GM13976 (cell line): ENCODE data around the gene IFITM2.
"Not testable (repeated sequence)": the region's sequence is repeated elsewhere in the genome, so short reads cannot be mapped to it uniquely, and the experiment has no call there.

Source experiments
- DNase-seq: peaks from one replicate; pipeline ENCODE4 v3.0.0; 2012; ENCODE audit warnings: low spot score
- in situ Hi-C: fragments of 300-500 bp; cut with MboI; formaldehyde crosslinking; loops from one replicate; pipeline ENCODE4 v1.12.0; 2022; ENCODE audit warnings: low sequenced_read_pairs, mixed read lengths, inconsistent platforms; ENCODE audit not compliant: unreplicated experiment
- TF ChIP-seq, protein P1 (sequence below): IDR thresholded peaks from 2 replicates; pipeline ENCODE4 v1.5.1; 2012; ENCODE audit warnings: borderline replicate concordance, mild to moderate bottlenecking; ENCODE audit not compliant: insufficient read depth; ENCODE audit errors: extremely low read depth, missing control alignments, control extremely low read depth

IFITM2 gene

DNA sequence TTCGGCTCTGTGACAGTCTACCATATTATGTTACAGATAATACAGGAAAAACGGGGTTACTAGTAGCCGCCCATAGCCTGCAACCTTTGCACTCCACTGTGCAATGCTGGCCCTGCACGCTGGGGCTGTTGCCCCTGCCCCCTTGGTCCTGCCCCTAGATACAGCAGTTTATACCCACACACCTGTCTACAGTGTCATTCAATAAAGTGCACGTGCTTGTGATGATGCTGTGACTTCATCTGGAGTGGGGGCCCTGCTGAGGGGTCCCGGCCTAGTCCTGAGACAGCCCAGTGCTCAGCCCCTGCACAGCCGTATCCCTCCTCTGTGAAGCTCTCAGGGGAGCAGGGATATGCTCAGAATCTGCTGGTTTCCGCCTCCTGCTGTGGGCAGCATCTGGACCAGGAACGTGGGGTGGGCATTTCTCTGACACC is 7.5 kb downstream of the IFITM2 start:
- in situ Hi-C loops = no loop called here
- no peak for DNase-seq
- TF ChIP-seq, protein P1, sequence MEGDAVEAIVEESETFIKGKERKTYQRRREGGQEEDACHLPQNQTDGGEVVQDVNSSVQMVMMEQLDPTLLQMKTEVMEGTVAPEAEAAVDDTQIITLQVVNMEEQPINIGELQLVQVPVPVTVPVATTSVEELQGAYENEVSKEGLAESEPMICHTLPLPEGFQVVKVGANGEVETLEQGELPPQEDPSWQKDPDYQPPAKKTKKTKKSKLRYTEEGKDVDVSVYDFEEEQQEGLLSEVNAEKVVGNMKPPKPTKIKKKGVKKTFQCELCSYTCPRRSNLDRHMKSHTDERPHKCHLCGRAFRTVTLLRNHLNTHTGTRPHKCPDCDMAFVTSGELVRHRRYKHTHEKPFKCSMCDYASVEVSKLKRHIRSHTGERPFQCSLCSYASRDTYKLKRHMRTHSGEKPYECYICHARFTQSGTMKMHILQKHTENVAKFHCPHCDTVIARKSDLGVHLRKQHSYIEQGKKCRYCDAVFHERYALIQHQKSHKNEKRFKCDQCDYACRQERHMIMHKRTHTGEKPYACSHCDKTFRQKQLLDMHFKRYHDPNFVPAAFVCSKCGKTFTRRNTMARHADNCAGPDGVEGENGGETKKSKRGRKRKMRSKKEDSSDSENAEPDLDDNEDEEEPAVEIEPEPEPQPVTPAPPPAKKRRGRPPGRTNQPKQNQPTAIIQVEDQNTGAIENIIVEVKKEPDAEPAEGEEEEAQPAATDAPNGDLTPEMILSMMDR = no peak

DNA sequence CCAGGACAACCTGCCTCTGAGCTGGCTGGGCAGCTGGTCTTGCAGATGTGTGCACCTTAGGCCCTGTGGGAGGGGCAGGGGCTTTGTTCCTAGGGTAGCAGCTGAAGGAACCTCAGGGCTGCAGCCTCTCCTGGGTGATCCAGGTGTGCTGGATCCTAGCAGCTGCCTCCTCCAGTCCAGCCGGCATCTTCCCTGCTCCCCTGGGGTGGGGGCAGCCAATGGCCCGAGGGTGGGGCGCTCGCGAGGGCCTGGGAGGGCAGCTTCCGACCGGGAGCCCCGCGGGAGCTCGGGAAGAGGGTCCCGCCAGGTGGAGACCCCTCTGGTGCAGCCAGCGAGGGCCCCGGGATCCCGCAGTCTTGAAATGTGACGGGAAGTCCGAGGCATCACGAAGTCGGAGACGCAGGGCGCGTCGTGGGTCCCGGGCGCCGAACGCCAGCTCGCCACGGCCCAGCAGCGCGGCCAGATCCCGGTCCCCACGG is 7.9 kb downstream of the IFITM2 start:
- in situ Hi-C loops = no loop called here
- DNase-seq = no peak
- TF ChIP-seq, protein P1 = no peak

DNA sequence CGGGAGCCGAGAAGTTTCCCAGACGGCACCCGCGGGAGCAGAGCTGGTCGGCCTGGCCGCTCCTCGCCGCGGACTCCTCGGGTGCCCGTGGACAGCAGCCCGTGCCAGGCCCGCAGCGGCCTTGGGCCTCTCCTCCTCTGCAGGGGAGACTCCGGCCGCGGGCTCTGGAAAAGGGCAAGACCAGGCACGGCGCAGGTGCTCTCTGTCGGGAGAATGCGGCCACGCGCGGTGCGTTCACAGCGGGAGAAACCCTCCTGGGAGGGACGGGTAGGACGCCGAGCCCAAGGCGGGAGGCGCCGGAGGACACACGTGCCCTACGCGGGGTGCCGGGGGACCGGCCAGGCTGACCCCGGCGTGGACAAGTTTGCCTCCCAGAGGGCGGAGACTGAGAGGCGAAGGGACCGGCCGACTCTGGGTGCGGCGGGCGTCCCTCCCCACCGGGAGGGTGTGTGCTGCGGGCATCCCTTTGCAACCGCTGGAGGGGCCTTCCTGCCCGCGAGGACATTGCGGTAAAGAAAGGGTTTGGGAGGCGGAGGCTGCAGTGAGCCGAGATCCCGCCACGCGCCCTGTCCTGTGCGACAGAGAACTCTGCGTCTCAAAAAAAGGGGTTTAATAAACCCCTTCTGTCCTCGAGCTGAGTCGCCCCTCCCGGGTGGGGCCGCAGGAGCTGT is 8.6 kb downstream of the IFITM2 start:
- TF ChIP-seq, protein P1 = no peak
- DNase-seq = no peak
- in situ Hi-C loops = no loop called here

DNA sequence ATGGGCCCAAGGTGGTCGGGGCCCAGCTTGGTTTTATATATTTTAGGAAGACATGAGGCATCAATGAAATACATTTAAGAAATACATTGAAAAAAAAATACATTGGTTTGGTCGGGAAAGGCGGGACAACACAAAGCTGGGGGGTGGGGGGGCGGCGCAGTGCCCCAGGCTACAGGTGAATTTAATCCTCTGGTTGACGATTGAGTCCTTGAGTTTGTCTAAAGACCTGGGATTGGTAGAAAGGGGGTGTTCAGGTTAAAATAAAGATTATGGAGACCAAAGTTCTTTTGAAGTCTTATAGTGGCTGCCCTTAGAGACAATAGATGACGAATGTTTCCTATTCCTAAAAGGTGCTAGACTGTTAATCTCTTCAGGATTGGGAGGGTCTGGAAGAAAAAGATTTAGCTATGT is 9.3 kb downstream of the IFITM2 start:
- DNase-seq = no peak
- in situ Hi-C loops = no loop called here
- TF ChIP-seq, protein P1 = no peak

DNA sequence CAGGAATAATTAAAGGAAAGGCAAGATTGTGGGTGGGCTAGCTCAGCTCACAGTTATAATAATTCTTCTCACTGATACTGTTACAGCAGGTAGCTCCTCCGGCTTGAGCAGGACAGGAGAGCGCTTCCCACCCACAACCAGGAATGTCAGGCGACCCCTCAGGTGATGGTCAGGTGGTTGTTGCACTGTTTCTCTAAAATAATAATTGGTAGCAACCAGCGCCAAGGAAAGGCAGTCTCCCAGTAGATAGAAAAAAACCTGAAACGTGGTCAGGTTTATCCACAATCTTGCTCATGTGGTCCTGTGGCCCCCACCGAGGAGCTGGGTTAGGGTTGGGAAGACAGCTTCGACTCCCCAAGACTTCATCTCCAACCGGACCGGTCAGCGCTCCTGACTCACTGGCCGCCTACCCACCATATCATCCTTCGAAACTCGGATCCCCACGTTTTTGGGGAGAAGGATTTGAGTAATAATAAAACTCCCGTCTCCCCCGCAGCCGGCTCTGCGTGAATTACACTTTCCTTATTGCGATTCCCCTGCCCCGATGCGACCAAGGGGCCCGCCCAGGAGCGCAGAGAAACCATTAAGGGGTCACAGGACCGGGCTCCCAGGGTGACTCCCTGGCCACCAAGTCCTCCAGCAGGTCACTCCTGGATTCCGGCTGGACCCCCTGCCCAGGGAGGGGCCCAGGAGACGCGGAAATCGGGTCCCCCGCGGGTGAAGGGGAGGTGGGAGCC is 10.2 kb downstream of the IFITM2 start:
- in situ Hi-C loops, DNase-seq: not testable (repeated sequence)

DNA sequence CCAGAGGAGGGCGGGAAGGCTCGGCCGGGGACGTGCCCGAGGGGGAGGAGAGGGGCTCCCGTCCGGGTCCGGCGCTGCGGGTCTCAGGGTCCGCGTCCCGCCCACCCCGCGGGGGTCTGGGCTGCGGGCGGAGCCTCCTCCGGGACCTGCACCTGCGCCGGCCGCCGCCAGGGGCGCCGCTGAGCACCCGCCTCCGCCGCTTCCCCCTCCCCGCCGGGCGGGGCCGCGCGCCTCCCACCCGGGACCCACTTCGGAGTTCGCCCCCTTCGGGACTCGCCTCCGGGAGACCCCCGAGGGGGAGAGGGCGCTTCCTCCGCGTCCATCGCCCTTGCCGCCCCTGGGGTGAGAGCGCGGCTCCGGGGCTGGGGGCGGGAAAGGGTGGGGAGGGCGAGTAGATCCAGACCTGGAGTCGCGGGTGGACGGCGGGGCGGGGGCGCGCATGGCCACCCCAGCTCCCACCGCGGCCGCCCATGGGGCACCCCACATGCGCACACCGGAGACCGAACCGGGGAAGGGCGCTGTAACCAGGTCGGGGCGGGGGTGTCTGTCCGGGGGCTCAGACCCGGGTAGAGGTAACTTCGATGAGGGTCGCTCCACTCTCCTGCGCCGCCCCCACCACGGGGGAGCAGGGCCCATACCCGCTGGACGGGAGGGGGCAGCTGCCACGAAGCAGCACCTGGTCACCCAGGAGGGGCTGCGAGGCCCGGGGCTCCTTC is 10.9 kb downstream of the IFITM2 start:
- in situ Hi-C loops, DNase-seq: not testable (repeated sequence)

DNA sequence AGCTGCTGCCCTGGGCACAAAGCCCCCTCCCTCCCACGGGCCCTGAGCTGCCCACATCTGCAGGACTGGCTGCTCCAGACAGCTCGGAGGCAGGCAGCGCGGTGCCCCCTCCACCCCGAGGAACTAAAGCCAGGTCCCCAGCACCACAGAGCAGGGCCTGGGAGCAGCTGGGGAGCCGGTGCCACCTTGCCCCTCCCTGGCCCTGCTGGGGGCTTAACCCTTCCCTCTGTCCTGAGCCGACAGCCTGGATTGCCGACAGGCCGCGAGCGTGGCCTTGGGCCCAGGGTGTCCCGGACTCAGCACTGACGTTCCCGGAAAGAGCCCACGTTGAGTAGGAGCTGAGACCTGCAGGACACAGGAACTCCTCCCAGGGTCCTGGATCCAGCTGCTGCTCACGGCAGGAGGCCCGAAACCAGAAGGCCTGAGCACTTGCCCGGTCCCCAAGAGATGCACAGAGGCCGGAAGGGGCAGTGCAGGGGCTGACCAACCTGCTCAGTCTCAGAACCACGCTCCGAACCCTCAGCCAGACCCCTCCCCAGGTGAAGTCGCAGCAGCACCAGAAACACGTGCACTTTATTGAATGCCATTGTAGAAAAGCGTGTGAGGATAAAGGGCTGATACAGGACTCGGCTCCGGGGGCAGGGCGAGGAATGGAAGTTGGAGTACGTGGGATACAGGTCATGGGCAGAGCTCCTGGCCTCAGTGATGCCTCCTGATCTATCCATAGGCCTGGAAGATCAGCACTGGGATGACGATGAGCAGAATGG is 11.7 kb downstream of the IFITM2 start:
- DNase-seq, in situ Hi-C loops: not testable (repeated sequence)

DNA sequence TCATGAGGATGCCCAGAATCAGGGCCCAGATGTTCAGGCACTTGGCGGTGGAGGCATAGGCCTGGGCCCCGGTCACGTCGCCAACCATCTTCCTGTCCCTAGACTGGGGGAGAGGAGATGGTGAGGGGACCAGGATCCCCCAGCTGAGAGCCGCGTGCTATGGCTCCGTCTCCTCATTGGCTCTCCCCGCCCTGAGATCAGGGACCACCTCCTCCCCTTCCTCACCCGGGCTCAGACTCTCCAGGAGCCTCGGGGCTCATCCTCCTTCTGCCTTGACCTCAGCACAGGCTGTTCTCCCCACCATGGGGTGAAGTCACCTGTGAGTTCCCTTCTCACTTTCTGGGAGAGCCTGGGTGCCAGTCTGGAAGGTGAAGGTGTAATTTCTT is 12.3 kb downstream of the IFITM2 start:
- DNase-seq, in situ Hi-C loops: not testable (repeated sequence)
